Measurements from ENCODE around the gene DIAPH3.
"Not testable (repeated sequence)": the region's sequence is repeated elsewhere in the genome, so short reads cannot be mapped to it uniquely, and the experiment has no call there.

DNA sequence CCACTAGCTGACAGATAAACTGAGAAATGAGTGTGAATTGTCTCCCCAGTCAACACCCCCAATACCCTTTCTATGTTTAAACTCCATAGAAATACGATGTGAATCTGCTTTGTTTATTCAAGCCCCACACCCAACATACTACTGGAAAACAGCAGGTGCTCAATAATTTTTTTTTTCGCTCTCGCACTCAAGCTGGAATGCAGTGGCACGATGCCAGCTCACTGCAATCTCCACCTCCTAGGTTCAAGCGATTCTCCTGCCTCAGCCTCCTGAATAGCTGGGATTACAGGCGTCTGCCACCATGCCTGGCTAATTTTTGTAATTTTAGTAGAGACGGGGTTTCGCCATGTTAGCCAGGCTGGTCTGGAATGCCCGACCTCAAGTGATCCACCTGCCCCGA lies 123.1 kb downstream of the DIAPH3 start:
- not testable (repeated sequence) for TF ChIP-seq POLR2A (IDR thresholded peaks at IDR 0.05)
- TF ChIP-seq, protein P1, sequence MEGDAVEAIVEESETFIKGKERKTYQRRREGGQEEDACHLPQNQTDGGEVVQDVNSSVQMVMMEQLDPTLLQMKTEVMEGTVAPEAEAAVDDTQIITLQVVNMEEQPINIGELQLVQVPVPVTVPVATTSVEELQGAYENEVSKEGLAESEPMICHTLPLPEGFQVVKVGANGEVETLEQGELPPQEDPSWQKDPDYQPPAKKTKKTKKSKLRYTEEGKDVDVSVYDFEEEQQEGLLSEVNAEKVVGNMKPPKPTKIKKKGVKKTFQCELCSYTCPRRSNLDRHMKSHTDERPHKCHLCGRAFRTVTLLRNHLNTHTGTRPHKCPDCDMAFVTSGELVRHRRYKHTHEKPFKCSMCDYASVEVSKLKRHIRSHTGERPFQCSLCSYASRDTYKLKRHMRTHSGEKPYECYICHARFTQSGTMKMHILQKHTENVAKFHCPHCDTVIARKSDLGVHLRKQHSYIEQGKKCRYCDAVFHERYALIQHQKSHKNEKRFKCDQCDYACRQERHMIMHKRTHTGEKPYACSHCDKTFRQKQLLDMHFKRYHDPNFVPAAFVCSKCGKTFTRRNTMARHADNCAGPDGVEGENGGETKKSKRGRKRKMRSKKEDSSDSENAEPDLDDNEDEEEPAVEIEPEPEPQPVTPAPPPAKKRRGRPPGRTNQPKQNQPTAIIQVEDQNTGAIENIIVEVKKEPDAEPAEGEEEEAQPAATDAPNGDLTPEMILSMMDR (IDR thresholded peaks at IDR 0.05) = not testable (repeated sequence)
